SU-DHL-6 (cell line): ENCODE data around the gene EPX.

ENCODE experiments used
- H2AFZ ChIP-seq: fragments of 200-600 bp; sonication (generic); 2 replicates; pipeline ENCODE4 v1.6.1; 2014; ENCODE audit warnings: low read depth, mild to moderate bottlenecking, moderate library complexity, mixed read lengths, antibody characterized with exemption, low read length; ENCODE audit not compliant: severe bottlenecking
- H3F3A ChIP-seq: fragments of 200-600 bp; shearing (Covaris generic); 2 replicates; pipeline ENCODE4 v1.6.0; 2016; ENCODE audit warnings: antibody characterized with exemption, mild to moderate bottlenecking; ENCODE audit not compliant: insufficient read depth
- H3K27ac ChIP-seq: fragments of 200-600 bp; sonication (generic); 2 replicates; pipeline ENCODE4 v1.5.1; 2016; ENCODE audit warnings: low read depth, mild to moderate bottlenecking, low read length, moderate library complexity, mixed read lengths
- H3K27me3 ChIP-seq: fragments of 200-600 bp; sonication (generic), shearing (Covaris generic); 2 replicates; pipeline ENCODE4 v1.6.0; 2014; ENCODE audit warnings: mild to moderate bottlenecking, low read length
- H3K36me3 ChIP-seq: fragments of 200-600 bp; sonication (generic); 2 replicates; pipeline ENCODE4 v1.6.1; 2014; ENCODE audit warnings: mild to moderate bottlenecking, low read length, mixed read lengths
- H3K4me2 ChIP-seq: fragments of 300-600, 200-600 bp; shearing (Covaris generic), sonication (generic); 2 replicates; pipeline ENCODE4 v1.6.0; 2014; ENCODE audit warnings: low read length, low read depth, mild to moderate bottlenecking; ENCODE audit not compliant: poor library complexity, severe bottlenecking
- H3K4me3 ChIP-seq: fragments of 200-600 bp; sonication (generic); 2 replicates; pipeline ENCODE4 v1.5.1; 2014; ENCODE audit warnings: antibody characterized with exemption, low read length, mild to moderate bottlenecking, mixed read lengths; ENCODE audit not compliant: insufficient read depth, poor library complexity, severe bottlenecking
- H3K79me2 ChIP-seq: fragments of 200-600 bp; sonication (generic); 2 replicates; pipeline ENCODE4 v1.6.1; 2014; ENCODE audit warnings: mild to moderate bottlenecking, low read length, moderate library complexity; ENCODE audit not compliant: insufficient read depth
- H3K9ac ChIP-seq: fragments of 200-600 bp; sonication (generic); 2 replicates; pipeline ENCODE4 v1.7.0; 2014; ENCODE audit warnings: mild to moderate bottlenecking, low read length
- H3K9me2 ChIP-seq: fragments of 200-600 bp; sonication (generic); replicated peaks from 2 replicates; pipeline ENCODE4 v1.6.1; 2014; ENCODE audit warnings: low read length; ENCODE audit not compliant: insufficient read depth
- H3K9me3 ChIP-seq: fragments of 200-600 bp; sonication (generic); 2 replicates; pipeline ENCODE4 v1.6.1; 2014; ENCODE audit warnings: low read length, mixed read lengths; ENCODE audit not compliant: insufficient read depth
- H4K20me1 ChIP-seq: fragments of 200-600 bp; sonication (generic); 2 replicates; pipeline ENCODE4 v1.6.1; 2014; ENCODE audit warnings: low read depth, mild to moderate bottlenecking, antibody characterized with exemption, low read length, moderate library complexity, mixed read lengths
- CTCF ChIP-seq: fragments of 200-600 bp; sonication (generic); IDR thresholded peaks from one replicate; pipeline ENCODE4 v1.5.1; 2017; ENCODE audit warnings: antibody characterized with exemption, mild to moderate bottlenecking, low read length, moderate library complexity; ENCODE audit not compliant: insufficient read depth, poor library complexity, severe bottlenecking
- EZH2phosphoT487 ChIP-seq: fragments of 200-600 bp; sonication (generic), shearing (Covaris generic); conservative IDR thresholded peaks from 2 replicates; pipeline ENCODE4 v1.6.1; 2018; ENCODE audit warnings: mild to moderate bottlenecking, antibody characterized with exemption, low read length, moderate library complexity, mixed read lengths

The EPX gene

GRCh38 chr17:58253082-58253481 lies 60.6 kb downstream of the EPX start:
- H3K4me3 ChIP-seq: no peak overlapping the region
- no peaks in the 10 kb centered on the region for H3K9me3 ChIP-seq
- H3K79me2 ChIP-seq: no peaks in the 10 kb centered on the region
- no peaks in the 10 kb centered on the region for H4K20me1 ChIP-seq
- no peaks in the 10 kb centered on the region for H3K27me3 ChIP-seq
- no peak overlapping the region for H3K27ac ChIP-seq
- H3K4me2 ChIP-seq: no peak overlapping the region
- no peaks in the 10 kb centered on the region for H3K9me2 ChIP-seq
- H2AFZ ChIP-seq: no peak overlapping the region
- no peaks in the 10 kb centered on the region for H3F3A ChIP-seq
- TF ChIP-seq EZH2phosphoT487 (no peak), CTCF (no peak)
- H3K36me3 ChIP-seq: no peaks in the 10 kb centered on the region
- H3K9ac ChIP-seq: no peak overlapping the region
